GM23338 (cell line): ENCODE results near the gene GIPC1. TPM values are rescaled to one million over a fixed set of nuclear protein-coding genes. Genes with fewer than 3 reads are reported as not detected.

Experiments used
- ATAC-seq: fragments of 200-7000 bp; cut with Tn5 transposase; 3 replicates; pipeline ENCODE4 v1.9.1; 2020
- DNase-seq: peaks from one replicate; pipeline ENCODE4 v3.0.0-alpha.2; 2015; ENCODE audit warnings: low spot score
- H2AFZ ChIP-seq: fragments of 200-600 bp; sonication (generic); 2 replicates; pipeline ENCODE4 v1.8.0; 2016; ENCODE audit warnings: antibody characterized with exemption, mild to moderate bottlenecking, moderate library complexity
- H3F3A ChIP-seq: fragments of 200-600 bp; sonication (generic); replicated peaks from 2 replicates; pipeline ENCODE4 v1.8.0; 2017; ENCODE audit warnings: antibody characterized with exemption, mixed run types, low read depth
- H3K27ac ChIP-seq: fragments of 200-600 bp; sonication (generic); 2 replicates; pipeline ENCODE4 v1.6.1; 2016; ENCODE audit warnings: low read depth
- H3K27me3 ChIP-seq: fragments of 200-600 bp; sonication (generic); 2 replicates; pipeline ENCODE4 v1.8.0; 2016; ENCODE audit warnings: mild to moderate bottlenecking, mixed run types, moderate library complexity; ENCODE audit not compliant: insufficient read depth
- H3K36me3 ChIP-seq: fragments of 200-600 bp; sonication (generic); 2 replicates; pipeline ENCODE4 v1.8.0; 2016; ENCODE audit warnings: mild to moderate bottlenecking; ENCODE audit not compliant: insufficient read depth
- H3K4me1 ChIP-seq: fragments of 200-600 bp; sonication (generic); 2 replicates; pipeline ENCODE4 v1.8.0; 2016; ENCODE audit warnings: mild to moderate bottlenecking, moderate library complexity; ENCODE audit not compliant: insufficient read depth
- H3K4me2 ChIP-seq: fragments of 200-600 bp; sonication (generic); 2 replicates; pipeline ENCODE4 v1.7.1; 2017; ENCODE audit warnings: mixed run types
- H3K4me3 ChIP-seq: fragments of 200-600 bp; sonication (generic); 2 replicates; pipeline ENCODE4 v1.6.1; 2016; ENCODE audit warnings: mixed run types
- H3K79me2 ChIP-seq: fragments of 200-600 bp; sonication (generic); replicated peaks from 2 replicates; pipeline ENCODE4 v1.8.0; 2017; ENCODE audit warnings: mild to moderate bottlenecking; ENCODE audit not compliant: insufficient read depth
- H3K9me2 ChIP-seq: fragments of 200-600 bp; sonication (generic); 2 replicates; pipeline ENCODE4 v1.8.0; 2017; ENCODE audit not compliant: insufficient read depth
- H4K20me1 ChIP-seq: fragments of 200-600 bp; sonication (generic); replicated peaks from 2 replicates; pipeline ENCODE4 v1.8.0; 2017; ENCODE audit warnings: mild to moderate bottlenecking; ENCODE audit not compliant: insufficient read depth
- H3K27ac Mint-ChIP-seq: 2 replicates; pipeline ENCODE4 v1.8.0; 2020; ENCODE audit warnings: inconsistent platforms, mild to moderate bottlenecking, moderate library complexity, mixed read lengths
- H3K27me3 Mint-ChIP-seq: 3 replicates; pipeline ENCODE4 v1.8.0; 2022; ENCODE audit warnings: low read depth, mild to moderate bottlenecking, moderate library complexity, mixed read lengths, inconsistent platforms; ENCODE audit not compliant: insufficient read depth, poor library complexity
- H3K36me3 Mint-ChIP-seq: 3 replicates; pipeline ENCODE4 v1.8.0; 2021; ENCODE audit warnings: low read depth, mild to moderate bottlenecking, inconsistent platforms, moderate library complexity, mixed read lengths
- H3K4me1 Mint-ChIP-seq: 3 replicates; pipeline ENCODE4 v1.8.0; 2020; ENCODE audit warnings: mild to moderate bottlenecking, inconsistent platforms, mixed read lengths
- H3K4me3 Mint-ChIP-seq: 3 replicates; pipeline ENCODE4 v1.8.0; 2021; ENCODE audit warnings: moderate library complexity, mild to moderate bottlenecking, inconsistent platforms, mixed read lengths
- H3K9me3 Mint-ChIP-seq: 3 replicates; pipeline ENCODE4 v1.8.0; 2020; ENCODE audit warnings: moderate library complexity, mild to moderate bottlenecking, inconsistent platforms, mixed read lengths
- CREB1 ChIP-seq: fragments of 250-450 bp; sonication (Bioruptor Pico); IDR thresholded peaks from 2 replicates; pipeline ENCODE4 v1.5.0; 2020; ENCODE audit warnings: low read depth, mild to moderate bottlenecking, moderate library complexity
- CTCF ChIP-seq, 2 experiments: fragments of 200-600 bp in 1 of 2; sonication (generic) in 1 of 2; conservative IDR thresholded peaks; 2 replicates each; pipeline versions ENCODE4 v1.5.1 to v1.6.1; 2016 to 2017; ENCODE audit warnings: antibody characterized with exemption in 2 of 2, low read depth in 2 of 2, mild to moderate bottlenecking in 2 of 2, moderate library complexity in 1 of 2
- ETS1 ChIP-seq: IDR thresholded peaks from 2 replicates; pipeline ENCODE4 v1.6.1; 2016; ENCODE audit warnings: antibody characterized with exemption
- EZH2 ChIP-seq: fragments of 200-600 bp; sonication (generic); IDR thresholded peaks from one replicate; pipeline ENCODE4 v1.8.0; 2017; ENCODE audit warnings: antibody characterized with exemption, mild to moderate bottlenecking, low read depth; ENCODE audit not compliant: unreplicated experiment
- EZH2phosphoT487 ChIP-seq: fragments of 200-600 bp; sonication (generic); IDR thresholded peaks from one replicate; pipeline ENCODE4 v1.8.1; 2018; ENCODE audit warnings: antibody characterized with exemption; ENCODE audit not compliant: unreplicated experiment
- JUNB ChIP-seq: IDR thresholded peaks from one replicate; pipeline ENCODE4 v1.6.1; 2016; ENCODE audit warnings: antibody characterized with exemption; ENCODE audit not compliant: unreplicated experiment
- NANOG ChIP-seq: IDR thresholded peaks from 2 replicates; pipeline ENCODE4 v1.6.1; 2016; ENCODE audit warnings: antibody characterized with exemption, borderline replicate concordance
- POLR2AphosphoS5 ChIP-seq: IDR thresholded peaks from 2 replicates; pipeline ENCODE4 v1.6.1; 2016; ENCODE audit warnings: antibody characterized with exemption, low read depth
- REST ChIP-seq: IDR thresholded peaks from one replicate; pipeline ENCODE4 v1.6.1; 2018; ENCODE audit warnings: antibody characterized with exemption; ENCODE audit not compliant: unreplicated experiment
- STAT1 ChIP-seq: IDR thresholded peaks from one replicate; pipeline ENCODE4 v1.6.1; 2016; ENCODE audit warnings: antibody characterized with exemption; ENCODE audit not compliant: unreplicated experiment
- ZNF114 ChIP-seq: fragments of 250-450 bp; sonication (Bioruptor Pico); IDR thresholded peaks from 2 replicates; pipeline ENCODE4 v1.5.0; 2020; ENCODE audit warnings: mild to moderate bottlenecking, moderate library complexity
- ZNF331 ChIP-seq: fragments of 250-450 bp; sonication (Bioruptor Pico); IDR thresholded peaks from 2 replicates; pipeline ENCODE4 v1.5.0; 2020; ENCODE audit warnings: low read depth, mild to moderate bottlenecking, moderate library complexity
- ZNF462 ChIP-seq: fragments of 250-450 bp; sonication (Bioruptor Pico); IDR thresholded peaks from 2 replicates; pipeline ENCODE4 v1.5.0; 2020; ENCODE audit warnings: mild to moderate bottlenecking, moderate library complexity
- polyA plus RNA-seq: library from polyadenylated mRNA; unstranded; fragments of >200 nt; fragmentation: Nextera tagmentation; extraction: Ambion mirVana; gene quantifications from 2 replicates; pipeline ENCODE4 v1.2.1, GENCODE V29; 2016
- total RNA-seq: library from RNA; depleted of rRNA; stranded (reverse); fragments of >200 nt; shearing (Covaris generic); gene quantifications from 2 replicates; pipeline ENCODE4 v1.2.3, GENCODE V29; 2014

The GIPC1 gene
- total and polyA plus RNA-seq, 2 experiments from 2014 or later: 51.6 to 106 TPM

GRCh38 chr19:14494411-14494810, 1.5 kb downstream of the GIPC1 start:
- Mint-ChIP-seq H3K4me1 (peaks cover 22% of the 10 kb centered on the region), H3K4me3 (peak overlapping the region; percentile 89), H3K36me3 (peaks cover 32% of the 10 kb centered on the region), H3K9me3 (no peaks in the 10 kb centered on the region), H3K27me3 (peaks cover 16% of the 10 kb centered on the region), H3K27ac (no peak overlapping the region)
- Histone ChIP-seq H3F3A (peaks cover 11% of the 10 kb centered on the region), H3K27ac (no peak overlapping the region), H3K9me2 (no peaks in the 10 kb centered on the region), H3K4me2 (peak overlapping the region; percentile 95), H3K4me3 (peak overlapping the region; percentile 90), H3K36me3 (peaks cover 6% of the 10 kb centered on the region; the same call in 1 of the 2 replicates), H4K20me1 (peaks cover 8% of the 10 kb centered on the region; the same call in 1 of the 2 replicates), H2AFZ (no peak overlapping the region), H3K27me3 (no peaks in the 10 kb centered on the region), H3K79me2 (peaks cover 28% of the 10 kb centered on the region), H3K4me1 (no peaks in the 10 kb centered on the region; the same call in 1 of the 2 replicates)
- TF ChIP-seq ZNF331 (CRISPR knock-in tag) (no peak), POLR2AphosphoS5 (no peak), ZNF462 (CRISPR knock-in tag) (no peak), ZNF114 (CRISPR knock-in tag) (no peak), STAT1 (no peak), JUNB (no peak), ETS1 (no peak), REST (no peak), EZH2phosphoT487 (no peak), CREB1 (no peak), NANOG (no peak), EZH2 (no peak), CTCF (conservative IDR thresholded peaks at IDR 0.05; ENCODE audit: low read depth in 2 of 2) (no peak)
- ATAC-seq (no peak), DNase-seq (no peak)
